Left ventricle myocardium inferior (tissue), 1 donor: ENCODE data around the gene BTG2. TPM values are rescaled to one million over a fixed set of nuclear protein-coding genes. Genes with fewer than 3 reads are reported as not detected.

ENCODE experiments used
- DNase-seq: peaks from one replicate; pipeline ENCODE4 v3.0.0-alpha.2; 2020
- H3K27ac ChIP-seq: fragments of 200-600 bp; replicated peaks from 2 replicates; pipeline ENCODE4 v1.8.0; 2021
- H3K27me3 ChIP-seq: fragments of 200-600 bp; 2 replicates; pipeline ENCODE4 v1.8.0; 2021; ENCODE audit warnings: low read depth
- H3K36me3 ChIP-seq: fragments of 200-600 bp; 2 replicates; pipeline ENCODE4 v1.8.0; 2021
- H3K4me1 ChIP-seq: fragments of 200-600 bp; 2 replicates; pipeline ENCODE4 v1.8.0; 2021
- H3K4me3 ChIP-seq: fragments of 200-600 bp; 2 replicates; pipeline ENCODE4 v1.8.0; 2021; ENCODE audit warnings: mild to moderate bottlenecking, moderate library complexity
- H3K9me3 ChIP-seq: fragments of 200-600 bp; replicated peaks from 2 replicates; pipeline ENCODE4 v1.8.0; 2021
- intact Hi-C: fragments of 100-400 bp; cut with micrococcal nuclease; formaldehyde crosslinking; loops from one replicate; pipeline ENCODE4 v1.11.0; 2022
- total RNA-seq: library from RNA; stranded (reverse); fragmentation: NEBNext Ultra II Directional; extraction: Animal tissue kit (Norgen Biotek cat#: 25700); gene quantifications from one replicate; pipeline ENCODE4 v1.2.1, GENCODE V29; 2021
- TF ChIP-seq, protein P1 (sequence below): fragments of 200-600 bp; IDR thresholded peaks from 2 replicates; pipeline ENCODE4 v1.8.0; 2021; ENCODE audit warnings: antibody characterized with exemption, mild to moderate bottlenecking, borderline replicate concordance
- donor health status: DM: no; HTN: yes; CAD: no; lungs with severe emphysema.

BTG2 gene
- total RNA-seq, 1 donor from 2014 or later, result 73.7 TPM

DNA sequence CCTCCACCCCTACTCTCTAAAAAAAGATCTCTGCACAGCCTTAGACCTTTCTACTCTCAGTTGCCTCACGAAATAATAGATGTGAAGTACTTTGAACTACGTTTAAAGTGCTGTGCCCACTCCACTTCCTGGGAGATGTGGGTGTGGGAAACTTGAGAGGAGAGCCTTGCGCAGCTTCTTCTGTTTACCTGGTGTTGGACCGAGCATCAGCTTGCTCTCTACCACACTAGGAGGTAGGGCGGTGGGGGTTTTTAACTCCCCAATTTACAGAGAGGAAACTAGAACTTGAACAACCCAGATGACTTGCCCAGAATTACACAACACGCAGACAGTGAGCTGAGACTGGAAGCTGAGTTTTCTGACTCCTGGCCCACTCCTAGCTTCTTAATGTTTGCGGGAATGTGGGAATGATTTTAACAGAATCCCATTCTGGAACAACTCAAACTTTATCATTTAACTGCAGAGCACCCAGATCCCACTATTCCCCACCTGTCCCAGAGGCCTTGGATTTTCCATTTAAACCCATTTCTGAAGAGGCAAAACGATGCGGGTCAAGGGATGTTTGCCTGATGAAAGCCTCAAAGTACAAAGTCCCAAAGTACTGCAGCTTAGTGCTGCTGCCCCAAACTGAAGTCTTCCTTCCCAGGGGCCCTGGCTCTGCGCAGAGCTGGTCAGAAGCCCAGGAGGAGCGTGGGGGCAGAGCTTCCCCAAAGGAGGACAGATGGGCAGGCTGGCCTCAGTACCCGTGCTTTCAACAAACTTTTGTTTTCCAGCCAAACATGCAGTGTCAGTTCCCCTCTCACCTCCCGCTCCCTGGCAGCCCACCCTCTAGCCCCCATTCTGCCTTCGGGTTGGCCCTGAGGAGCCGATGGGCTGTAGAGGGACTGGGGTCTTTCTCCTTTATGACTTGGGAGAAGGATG, 19.0 kb downstream of the BTG2 start:
- Histone ChIP-seq H3K27ac (peak overlapping the region; percentile 95), H3K36me3 (no peaks in the 10 kb centered on the region), H3K4me3 (no peak overlapping the region), H3K4me1 (peaks cover 86% of the 10 kb centered on the region), H3K9me3 (no peaks in the 10 kb centered on the region), H3K27me3 (no peaks in the 10 kb centered on the region)
- TF ChIP-seq, protein P1, sequence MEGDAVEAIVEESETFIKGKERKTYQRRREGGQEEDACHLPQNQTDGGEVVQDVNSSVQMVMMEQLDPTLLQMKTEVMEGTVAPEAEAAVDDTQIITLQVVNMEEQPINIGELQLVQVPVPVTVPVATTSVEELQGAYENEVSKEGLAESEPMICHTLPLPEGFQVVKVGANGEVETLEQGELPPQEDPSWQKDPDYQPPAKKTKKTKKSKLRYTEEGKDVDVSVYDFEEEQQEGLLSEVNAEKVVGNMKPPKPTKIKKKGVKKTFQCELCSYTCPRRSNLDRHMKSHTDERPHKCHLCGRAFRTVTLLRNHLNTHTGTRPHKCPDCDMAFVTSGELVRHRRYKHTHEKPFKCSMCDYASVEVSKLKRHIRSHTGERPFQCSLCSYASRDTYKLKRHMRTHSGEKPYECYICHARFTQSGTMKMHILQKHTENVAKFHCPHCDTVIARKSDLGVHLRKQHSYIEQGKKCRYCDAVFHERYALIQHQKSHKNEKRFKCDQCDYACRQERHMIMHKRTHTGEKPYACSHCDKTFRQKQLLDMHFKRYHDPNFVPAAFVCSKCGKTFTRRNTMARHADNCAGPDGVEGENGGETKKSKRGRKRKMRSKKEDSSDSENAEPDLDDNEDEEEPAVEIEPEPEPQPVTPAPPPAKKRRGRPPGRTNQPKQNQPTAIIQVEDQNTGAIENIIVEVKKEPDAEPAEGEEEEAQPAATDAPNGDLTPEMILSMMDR, result no peak
- no peak for DNase-seq
- intact Hi-C loops, result no loop called here

GRCh38 chr1:203325026-203325417, 19.7 kb downstream of the BTG2 start:
- intact Hi-C loops, result no loop called here
- H3K4me1 ChIP-seq, result peaks cover 83% of the 10 kb centered on the region
- TF ChIP-seq, protein P1, result no peak
- no peaks in the 10 kb centered on the region for H3K27me3 ChIP-seq
- no peaks in the 10 kb centered on the region for H3K36me3 ChIP-seq
- H3K9me3 ChIP-seq, result no peaks in the 10 kb centered on the region
- no peak for DNase-seq
- peak overlapping the region; percentile 95 for H3K27ac ChIP-seq
- H3K4me3 ChIP-seq, result no peak overlapping the region

GRCh38 chr1:203325418-203326091, 20.2 kb downstream of the BTG2 start:
- Histone ChIP-seq H3K4me1 (peaks cover 78% of the 10 kb centered on the region), H3K27ac (peak overlapping the region; percentile 95)
- intact Hi-C loops, result no loop called here

GRCh38 chr1:203326830-203327683, 21.7 kb downstream of the BTG2 start:
- H3K36me3 ChIP-seq, result no peaks in the 10 kb centered on the region
- intact Hi-C loops, result no loop called here

More at GRCh38 chr1:203325418-203326091, 20.2 kb downstream of the BTG2 start:
- H3K9me3 ChIP-seq, result no peaks in the 10 kb centered on the region
- no peak overlapping the region for H3K4me3 ChIP-seq
- H3K36me3 ChIP-seq, result no peaks in the 10 kb centered on the region
- H3K27me3 ChIP-seq, result no peaks in the 10 kb centered on the region
- TF ChIP-seq, protein P1, result no peak
- peak; percentile 83 for DNase-seq

More at GRCh38 chr1:203326830-203327683, 21.7 kb downstream of the BTG2 start:
- H3K4me1 ChIP-seq, result peaks cover 63% of the 10 kb centered on the region
- TF ChIP-seq, protein P1, result no peak
- H3K27me3 ChIP-seq, result no peaks in the 10 kb centered on the region
- DNase-seq, result peak; percentile 93
- H3K4me3 ChIP-seq, result peak overlapping the region; percentile 69
- H3K27ac ChIP-seq, result peak overlapping the region; percentile 95
- no peaks in the 10 kb centered on the region for H3K9me3 ChIP-seq
